Effector memory CD4-positive, alpha-beta T cell (primary cell): Measurements from ENCODE around the gene KHDRBS1.

Experiments
- DNase-seq, 3 donors: peaks; one replicate each; pipeline ENCODE4 v3.0.0-alpha.2; 2020
- H3K27ac ChIP-seq: 2 replicates; pipeline ENCODE4 v1.7.0; 2013; ENCODE audit warnings: mild to moderate bottlenecking, low read length, moderate library complexity; ENCODE audit not compliant: insufficient read depth, poor library complexity, severe bottlenecking
- H3K27me3 ChIP-seq: replicated peaks from 2 replicates; pipeline ENCODE4 v1.7.0; 2013; ENCODE audit warnings: mild to moderate bottlenecking, low read length; ENCODE audit not compliant: insufficient read depth, control insufficient read depth, poor library complexity, severe bottlenecking
- H3K36me3 ChIP-seq: 2 replicates; pipeline ENCODE4 v1.7.0; 2013; ENCODE audit warnings: mild to moderate bottlenecking, low read length, moderate library complexity; ENCODE audit not compliant: control insufficient read depth, insufficient read depth
- H3K4me1 ChIP-seq: 2 replicates; pipeline ENCODE4 v1.7.0; 2013; ENCODE audit warnings: low read length, mild to moderate bottlenecking; ENCODE audit not compliant: control insufficient read depth, insufficient read depth, poor library complexity, severe bottlenecking
- H3K4me3 ChIP-seq: 2 replicates; pipeline ENCODE4 v1.7.0; 2013; ENCODE audit warnings: low read length, low read depth, mild to moderate bottlenecking; ENCODE audit not compliant: insufficient read depth, poor library complexity, severe bottlenecking
- H3K9me3 ChIP-seq: 2 replicates; pipeline ENCODE4 v1.7.0; 2013; ENCODE audit warnings: mild to moderate bottlenecking, low read length, moderate library complexity; ENCODE audit not compliant: control insufficient read depth
- total RNA-seq, 3 donors: gene quantifications; one replicate each; lab custom pipeline; 2026; lab: John Stamatoyannopoulos, UW

KHDRBS1 gene, protein sequence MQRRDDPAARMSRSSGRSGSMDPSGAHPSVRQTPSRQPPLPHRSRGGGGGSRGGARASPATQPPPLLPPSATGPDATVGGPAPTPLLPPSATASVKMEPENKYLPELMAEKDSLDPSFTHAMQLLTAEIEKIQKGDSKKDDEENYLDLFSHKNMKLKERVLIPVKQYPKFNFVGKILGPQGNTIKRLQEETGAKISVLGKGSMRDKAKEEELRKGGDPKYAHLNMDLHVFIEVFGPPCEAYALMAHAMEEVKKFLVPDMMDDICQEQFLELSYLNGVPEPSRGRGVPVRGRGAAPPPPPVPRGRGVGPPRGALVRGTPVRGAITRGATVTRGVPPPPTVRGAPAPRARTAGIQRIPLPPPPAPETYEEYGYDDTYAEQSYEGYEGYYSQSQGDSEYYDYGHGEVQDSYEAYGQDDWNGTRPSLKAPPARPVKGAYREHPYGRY
- total RNA-seq = 100 to 132 (median 111) reads per million in 3 donors

DNA sequence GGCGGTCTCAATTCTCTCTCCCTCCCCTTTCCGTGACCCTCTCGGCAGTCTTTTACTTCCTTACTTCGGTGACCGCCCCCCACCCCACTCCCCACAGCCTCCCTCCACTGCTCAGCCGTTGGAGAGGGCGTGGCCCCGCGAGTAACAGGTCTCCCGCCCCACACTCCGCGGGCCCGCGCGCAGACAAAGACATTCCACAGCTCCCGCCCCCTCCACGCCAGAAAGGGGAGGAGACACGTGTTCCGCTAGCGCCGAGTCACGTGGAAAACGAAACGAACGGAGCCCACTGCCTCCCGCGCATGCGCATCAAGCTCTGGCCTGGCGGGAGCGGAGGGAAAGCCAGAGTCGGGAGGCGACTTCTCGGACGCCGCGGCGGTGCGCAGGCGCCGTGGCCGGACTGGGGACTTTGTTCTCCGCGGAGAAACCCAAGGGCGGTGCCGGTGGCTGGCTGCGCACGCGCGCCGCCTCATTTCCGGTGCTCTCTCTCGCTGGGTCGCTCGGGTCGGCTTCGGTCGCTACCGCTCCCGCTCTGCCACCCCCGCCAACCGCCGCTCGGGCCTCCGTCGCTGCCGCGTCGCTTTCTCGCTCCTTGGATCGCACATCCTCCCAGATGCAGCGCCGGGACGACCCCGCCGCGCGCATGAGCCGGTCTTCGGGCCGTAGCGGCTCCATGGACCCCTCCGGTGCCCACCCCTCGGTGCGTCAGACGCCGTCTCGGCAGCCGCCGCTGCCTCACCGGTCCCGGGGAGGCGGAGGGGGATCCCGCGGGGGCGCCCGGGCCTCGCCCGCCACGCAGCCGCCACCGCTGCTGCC, at the start of gene KHDRBS1:
Gene KHDRBS1 (plus strand): TSS at position 483 of the 813 bp plus-strand sequence. CDS start 128 bp downstream, at position 611.
- Histone ChIP-seq H3K36me3 (peaks cover 5% of the 10 kb centered on the region), H3K9me3 (no peaks in the 10 kb centered on the region), H3K27me3 (no peaks in the 10 kb centered on the region), H3K4me3 (peak within 1 kb of the TSS; percentile 90), H3K27ac (peak within 1 kb of the TSS; percentile 98), H3K4me1 (peaks cover 29% of the 10 kb centered on the region)
- peak; percentile 97 to 99 (median 98) for DNase-seq

DNA sequence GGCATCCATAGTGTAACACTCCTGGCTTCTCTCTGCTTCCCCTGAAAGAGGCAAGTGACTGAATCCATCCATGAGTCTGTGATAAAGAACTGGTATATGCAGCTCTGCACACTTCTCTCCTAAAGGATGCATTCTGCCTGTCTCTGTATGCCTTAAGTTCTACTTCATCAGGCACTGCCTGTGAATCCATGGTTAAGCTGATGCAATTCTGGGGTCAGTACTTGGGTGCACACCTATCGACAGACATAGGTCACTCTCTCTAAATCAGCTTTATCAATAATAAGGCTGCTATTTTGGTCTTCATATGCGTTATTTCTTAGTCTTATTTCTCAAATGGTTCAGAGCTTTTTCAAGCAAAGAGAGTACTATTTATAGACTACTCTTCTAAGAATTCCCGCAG, 42.8 kb upstream of the KHDRBS1 start:
- H3K9me3 ChIP-seq = no peaks in the 10 kb centered on the region
- H3K27me3 ChIP-seq = no peaks in the 10 kb centered on the region
- no peaks in the 10 kb centered on the region for H3K4me1 ChIP-seq
- no peak for DNase-seq
- no peaks in the 10 kb centered on the region for H3K36me3 ChIP-seq
- H3K4me3 ChIP-seq = no peak overlapping the region
- no peak overlapping the region for H3K27ac ChIP-seq

DNA sequence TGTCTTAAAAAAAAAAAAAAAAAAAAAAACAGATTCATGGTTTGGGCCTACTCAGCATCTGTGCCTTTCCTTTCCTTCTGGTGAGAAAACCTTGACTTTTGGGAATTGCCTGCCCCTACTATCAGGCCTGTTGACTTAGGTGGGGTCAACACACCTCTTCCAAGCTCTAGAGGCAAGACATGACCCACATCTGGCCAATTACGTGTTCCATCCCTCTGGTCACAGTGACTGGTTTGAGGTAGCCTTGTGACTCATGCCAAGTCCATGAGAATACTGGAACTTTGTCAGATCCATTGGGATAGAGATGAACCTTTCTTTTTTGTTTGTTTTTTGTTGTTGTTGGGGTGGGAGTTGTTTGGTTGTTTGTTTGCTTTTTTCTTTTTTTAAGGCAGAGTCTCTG, 37.3 kb upstream of the KHDRBS1 start:
- H3K27ac ChIP-seq = no peak overlapping the region
- H3K27me3 ChIP-seq = no peaks in the 10 kb centered on the region
- no peak for DNase-seq
- no peak overlapping the region for H3K4me3 ChIP-seq
- H3K9me3 ChIP-seq = no peaks in the 10 kb centered on the region
- no peaks in the 10 kb centered on the region for H3K36me3 ChIP-seq
- H3K4me1 ChIP-seq = peaks cover 5% of the 10 kb centered on the region

DNA sequence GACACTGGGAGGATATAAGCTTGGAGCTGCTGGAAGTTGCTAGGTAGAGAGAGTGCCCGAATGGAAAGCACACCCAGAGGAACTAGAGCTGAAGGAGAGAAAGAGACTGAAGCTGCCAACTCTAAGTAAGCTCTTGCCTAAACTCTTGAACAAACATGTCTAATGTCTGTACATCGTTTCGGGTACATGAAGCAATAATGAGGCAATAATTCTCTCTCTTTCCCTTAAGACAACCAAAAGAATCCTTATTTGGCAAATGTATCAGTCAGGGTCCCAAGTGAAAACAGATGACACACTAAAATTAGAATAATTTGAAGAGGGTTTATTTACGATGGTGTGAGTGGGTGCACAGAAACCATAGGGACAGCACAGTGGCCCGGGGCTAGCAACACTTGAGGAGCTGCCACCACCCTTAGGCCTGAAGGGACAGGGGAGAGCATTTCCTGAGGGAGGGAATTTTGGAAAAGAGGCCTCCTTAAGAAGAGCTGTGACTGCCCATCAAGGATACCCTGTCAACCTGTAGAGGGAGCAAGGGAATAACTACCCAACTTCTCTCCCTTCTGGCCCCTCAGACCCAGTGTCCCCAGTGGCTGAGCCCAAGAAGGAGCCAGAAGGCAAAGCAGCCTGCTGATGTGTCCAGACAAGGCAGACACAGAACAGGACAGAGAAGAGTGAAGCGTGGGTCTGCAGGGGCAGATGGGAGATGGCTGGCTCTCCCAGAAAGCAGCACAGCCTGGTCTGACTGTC, 36.1 kb upstream of the KHDRBS1 start:
- DNase-seq = no peak
- no peak overlapping the region for H3K27ac ChIP-seq
- H3K4me3 ChIP-seq = no peak overlapping the region
- H3K4me1 ChIP-seq = peaks cover 15% of the 10 kb centered on the region
- no peaks in the 10 kb centered on the region for H3K36me3 ChIP-seq
- H3K9me3 ChIP-seq = no peaks in the 10 kb centered on the region
- H3K27me3 ChIP-seq = no peaks in the 10 kb centered on the region

DNA sequence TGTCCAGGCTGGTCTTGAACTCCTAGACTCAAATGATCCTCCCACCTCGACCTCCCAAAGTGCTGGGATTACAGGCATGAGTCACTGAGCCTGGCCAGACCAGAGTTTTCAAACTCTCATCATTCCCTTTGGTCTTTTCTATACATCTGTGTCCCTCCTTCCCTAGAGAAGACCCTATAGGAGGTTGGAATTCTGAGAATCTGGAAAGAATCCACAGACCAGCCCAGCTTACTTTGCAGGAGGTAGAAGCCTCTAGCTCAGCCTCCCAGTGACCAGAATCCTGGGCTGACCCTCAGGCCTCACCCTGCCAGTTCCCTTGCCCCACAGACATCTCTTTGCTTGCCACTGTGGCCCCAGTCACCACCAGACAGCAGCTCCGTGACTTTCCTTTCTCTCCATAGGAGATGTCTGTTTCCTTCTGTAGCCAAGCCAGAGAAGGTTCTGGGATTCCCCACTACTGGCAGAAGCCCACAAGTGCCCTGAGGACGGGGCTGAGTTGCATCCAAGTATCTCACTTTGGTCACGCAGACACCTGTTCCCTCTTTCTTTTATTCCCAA, 34.7 kb upstream of the KHDRBS1 start:
- Histone ChIP-seq H3K4me1 (peaks cover 26% of the 10 kb centered on the region), H3K4me3 (no peak overlapping the region), H3K36me3 (no peaks in the 10 kb centered on the region), H3K9me3 (no peaks in the 10 kb centered on the region), H3K27me3 (no peaks in the 10 kb centered on the region), H3K27ac (no peak overlapping the region)
- DNase-seq = no peak

DNA sequence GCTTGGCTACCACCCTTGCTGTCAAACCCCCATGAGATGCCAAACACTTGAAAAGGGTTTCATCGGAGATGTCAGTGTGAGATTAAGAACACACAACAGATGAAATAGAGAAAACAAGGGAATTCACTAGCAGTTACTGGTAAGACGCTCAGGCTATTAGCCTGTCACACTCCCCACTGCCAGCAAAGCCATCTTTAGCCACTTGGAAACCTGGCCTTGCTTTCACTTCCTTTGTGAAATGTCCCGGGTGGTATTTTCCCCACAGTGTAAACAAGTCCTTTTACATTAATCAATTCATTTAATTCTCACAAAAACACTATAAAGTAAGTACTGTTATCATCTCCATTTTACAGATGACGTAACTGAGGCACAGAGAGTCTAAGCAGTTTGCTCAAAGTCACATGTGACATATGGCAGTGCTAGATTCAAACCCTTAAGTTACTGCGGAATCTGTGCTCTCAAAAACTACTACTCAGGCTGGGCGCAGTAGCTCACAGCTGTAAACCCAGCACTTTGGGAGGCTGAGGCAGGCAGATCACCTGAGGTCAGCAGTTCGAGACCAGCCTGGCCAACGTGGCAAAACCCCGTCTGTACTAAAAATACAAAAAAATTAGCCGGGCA, 32.7 kb upstream of the KHDRBS1 start:
- no peak overlapping the region for H3K27ac ChIP-seq
- no peaks in the 10 kb centered on the region for H3K36me3 ChIP-seq
- H3K4me3 ChIP-seq = no peak overlapping the region
- no peaks in the 10 kb centered on the region for H3K9me3 ChIP-seq
- peaks cover 37% of the 10 kb centered on the region for H3K4me1 ChIP-seq
- no peaks in the 10 kb centered on the region for H3K27me3 ChIP-seq
- no peak for DNase-seq

DNA sequence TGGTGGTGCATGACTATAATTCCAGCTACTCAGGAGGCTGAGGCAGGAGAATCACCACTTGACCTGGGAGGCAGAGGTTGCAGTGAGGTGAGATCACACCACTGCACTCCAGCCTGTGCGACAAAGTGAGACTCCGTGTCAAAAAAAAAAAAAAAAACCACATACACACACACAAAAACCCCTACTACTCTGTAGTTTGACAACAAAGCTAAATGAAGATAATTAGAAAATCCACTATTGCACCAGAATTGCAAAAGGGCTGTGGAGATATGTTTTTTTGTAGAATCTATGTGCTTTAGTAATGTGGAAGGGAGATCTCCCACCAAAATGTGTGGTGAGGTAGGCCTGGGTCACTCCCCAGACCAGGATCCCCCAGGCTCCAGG, 32.2 kb upstream of the KHDRBS1 start:
- Histone ChIP-seq H3K36me3 (no peaks in the 10 kb centered on the region), H3K4me3 (no peak overlapping the region), H3K27me3 (no peaks in the 10 kb centered on the region), H3K27ac (peak overlapping the region; percentile 47), H3K4me1 (peaks cover 37% of the 10 kb centered on the region), H3K9me3 (no peaks in the 10 kb centered on the region)
- no peak for DNase-seq

DNA sequence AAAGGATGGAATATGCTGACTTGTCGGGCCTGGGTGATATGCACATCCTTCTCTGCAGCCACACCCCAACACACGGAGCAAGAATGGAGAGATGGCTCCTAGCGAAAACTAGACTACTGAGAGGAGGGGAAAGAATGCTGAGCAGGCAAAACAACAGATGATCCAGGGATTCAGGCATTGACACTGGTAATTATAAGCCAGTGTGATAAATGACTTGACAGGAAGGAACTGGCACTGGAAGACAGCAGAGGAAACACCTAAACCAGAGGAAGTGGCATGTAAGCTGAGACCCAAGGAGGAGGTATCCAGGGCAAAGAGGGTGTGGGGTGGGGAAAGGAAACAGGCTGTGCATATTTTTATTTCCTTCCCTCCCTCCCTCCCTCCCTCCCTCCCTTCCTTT, 31.7 kb upstream of the KHDRBS1 start:
- DNase-seq = peak; percentile 19 to 27 (median 26)
- peaks cover 37% of the 10 kb centered on the region for H3K4me1 ChIP-seq

More for the DNA sequence above, 31.7 kb upstream of the KHDRBS1 start:
- Histone ChIP-seq H3K27ac (peak overlapping the region; percentile 47), H3K4me3 (no peak overlapping the region), H3K27me3 (no peaks in the 10 kb centered on the region), H3K9me3 (no peaks in the 10 kb centered on the region), H3K36me3 (no peaks in the 10 kb centered on the region)
